Aorta (tissue), 5 donors: Measurements from ENCODE around the gene C1orf198. TPM values are rescaled to one million over a fixed set of nuclear protein-coding genes. Genes with fewer than 3 reads are reported as not detected.

Source experiments
- ATAC-seq: fragments of 200-7000 bp; cut with Tn5 transposase; one replicate; pipeline ENCODE4 v1.9.1; 2022; ENCODE audit warnings: moderate library complexity; ENCODE audit not compliant: low FRiP score
- DNase-seq, 2 donors: peaks; one replicate each; pipeline ENCODE4 v3.0.0-alpha.2; 2020
- H3K27ac ChIP-seq, 2 donors: one replicate each; pipeline ENCODE4 v1.5.1; 2013; ENCODE audit warnings: low read length in 2 of 2, mild to moderate bottlenecking in 2 of 2, moderate library complexity in 2 of 2, control low read depth in 1 of 2, inconsistent platforms in 1 of 2, low read depth in 1 of 2
- H3K27me3 ChIP-seq, 2 donors: one replicate each; pipeline ENCODE4 v1.6.1; 2013; ENCODE audit warnings: control low read depth in 1 of 2, low read length in 1 of 2, mild to moderate bottlenecking in 1 of 2, moderate library complexity in 1 of 2; ENCODE audit not compliant: insufficient read depth in 2 of 2, control insufficient read depth in 1 of 2
- H3K36me3 ChIP-seq, 2 donors: one replicate each; pipeline ENCODE4 v1.6.1; 2013; ENCODE audit warnings: control low read depth in 1 of 2, low read length in 1 of 2, mild to moderate bottlenecking in 1 of 2; ENCODE audit not compliant: insufficient read depth in 2 of 2, control insufficient read depth in 1 of 2
- H3K4me1 ChIP-seq, 2 donors: one replicate each; pipeline ENCODE4 v1.6.1; 2013; ENCODE audit warnings: low read length in 2 of 2, control low read depth in 1 of 2, mild to moderate bottlenecking in 1 of 2, moderate library complexity in 1 of 2; ENCODE audit not compliant: insufficient read depth in 2 of 2, control insufficient read depth in 1 of 2
- H3K4me3 ChIP-seq, 2 donors: one replicate each; pipeline ENCODE4 v1.5.1; 2013; ENCODE audit warnings: low read length in 2 of 2, control low read depth in 1 of 2, mild to moderate bottlenecking in 1 of 2
- H3K9me3 ChIP-seq: one replicate; pipeline ENCODE4 v1.6.1; 2013; ENCODE audit warnings: mild to moderate bottlenecking, low read length; ENCODE audit not compliant: control insufficient read depth
- WGBS, 2 donors: extraction: QIAGEN DNeasy Blood & Tissue Kit; methylation state at CpG; one replicate each; pipeline ENCODE4 v1.1.7; 2013; 5-methylcytosine and 5-hydroxymethylcytosine counted together
- intact Hi-C, 2 donors: fragments of 100-400 bp; cut with DNase I; formaldehyde crosslinking; loops; one replicate each; pipeline versions ENCODE4 v1.14.2 to v1.15.0; 2022
- polyA plus RNA-seq, 2 donors: library from polyadenylated mRNA; stranded (reverse); fragments of 200-250 nt; gene quantifications; one replicate each; pipeline ENCODE4 v1.2.3, GENCODE V29; 2013
- total RNA-seq, 2 donors: library from RNA; stranded (reverse); fragmentation: NEBNext Ultra II Directional; extraction: Animal tissue kit (Norgen Biotek cat#: 25700); gene quantifications; one replicate each; pipeline ENCODE4 v1.2.1, GENCODE V29; 2021
- donor health status: healthy with polysubstance abuse.
- donor health status: Bipolar disorder and iron deficiency.
- donor health status: DM: no; HTN: no; CAD: no.
- donor health status: DM: no; HTN: no; CAD: no.
- donor health status: DM: yes; HTN: yes; CAD: no.

C1orf198 gene
- total and polyA plus RNA-seq, 4 donors, result 61.2 to 172 (median 114) TPM

DNA sequence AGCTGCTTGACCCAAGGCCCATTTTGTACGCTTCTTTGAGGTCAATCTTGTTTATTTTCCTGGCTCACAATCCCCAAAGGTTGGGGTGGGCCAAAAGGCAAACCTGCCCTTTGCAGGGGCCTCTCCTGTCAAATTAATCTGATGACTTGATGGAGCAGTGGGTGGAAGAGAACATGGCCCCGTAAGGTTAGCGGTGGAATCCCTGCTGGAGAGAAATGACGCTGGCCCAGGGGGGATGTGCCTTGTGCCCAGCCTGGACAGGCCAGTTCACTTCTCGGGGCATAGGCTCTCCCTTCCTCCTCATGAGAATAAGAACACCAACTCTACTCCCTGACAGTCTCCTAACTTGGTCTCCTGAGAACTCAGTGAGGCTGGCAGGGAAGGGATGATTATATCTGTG is 40.5 kb downstream of the C1orf198 start:
- H3K4me3 ChIP-seq, result no peak overlapping the region
- no peak for DNase-seq
- no peaks in the 10 kb centered on the region for H3K9me3 ChIP-seq
- intact Hi-C loops, result loop anchor here in 1 of 2 donors (5.0 kb wide), 1 partner anchor 40 kb away; the partner anchor contains the start of gene C1orf198
- H3K36me3 ChIP-seq, result no peaks in the 10 kb centered on the region
- ATAC-seq, result no peak
- 39 to 44% methylated on average over 5 of the region's 5 CpGs for WGBS, 2 donors
- H3K27me3 ChIP-seq, result no peaks in the 10 kb centered on the region
- H3K4me1 ChIP-seq, result peaks cover 5 to 6% of the 10 kb centered on the region in 2 donors
- H3K27ac ChIP-seq, result peak overlapping the region; percentile 63 to 88

DNA sequence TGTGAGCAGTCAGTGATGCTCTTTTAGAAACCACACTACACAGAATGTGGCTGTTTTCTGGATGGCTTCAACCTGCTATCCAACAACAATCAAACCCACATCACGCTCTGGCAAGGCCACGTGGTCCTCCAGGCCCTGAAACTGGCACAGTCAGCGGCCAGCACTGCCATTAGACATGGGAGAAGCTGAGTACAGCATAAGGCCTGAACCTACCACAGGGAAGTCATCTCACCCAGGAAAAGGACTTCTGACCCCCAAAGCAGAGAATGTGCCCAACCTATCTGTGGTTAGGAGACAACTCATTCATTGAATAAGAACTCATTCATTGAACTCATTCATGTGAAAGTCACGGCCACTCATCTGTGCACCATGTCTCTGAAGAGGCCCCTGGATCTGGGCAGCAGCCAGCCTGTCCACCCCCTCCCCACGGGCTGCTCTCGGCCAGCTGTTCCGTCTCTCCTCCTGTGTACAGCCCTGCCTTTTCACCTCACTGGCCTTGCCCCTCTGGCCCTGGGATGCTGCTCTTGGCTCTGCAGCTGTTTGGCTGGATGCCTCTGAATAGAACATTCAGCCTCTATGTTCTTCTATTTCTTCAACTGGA is 41.1 kb downstream of the C1orf198 start:
- no peak overlapping the region for H3K4me3 ChIP-seq
- no peaks in the 10 kb centered on the region for H3K27me3 ChIP-seq
- WGBS, 2 donors, result 27 to 32% methylated on average over 7 of the region's 7 CpGs
- H3K4me1 ChIP-seq, result peaks cover 5 to 6% of the 10 kb centered on the region in 2 donors
- DNase-seq (no peak), ATAC-seq (peak; percentile 27)
- intact Hi-C loops, result loop anchor here in 1 of 2 donors (5.0 kb wide), 1 partner anchor 40 kb away; the partner anchor contains the start of gene C1orf198
- H3K36me3 ChIP-seq, result no peaks in the 10 kb centered on the region
- H3K9me3 ChIP-seq, result no peaks in the 10 kb centered on the region
- H3K27ac ChIP-seq, result peak overlapping the region in 1 of 2 donors; percentile 26

DNA sequence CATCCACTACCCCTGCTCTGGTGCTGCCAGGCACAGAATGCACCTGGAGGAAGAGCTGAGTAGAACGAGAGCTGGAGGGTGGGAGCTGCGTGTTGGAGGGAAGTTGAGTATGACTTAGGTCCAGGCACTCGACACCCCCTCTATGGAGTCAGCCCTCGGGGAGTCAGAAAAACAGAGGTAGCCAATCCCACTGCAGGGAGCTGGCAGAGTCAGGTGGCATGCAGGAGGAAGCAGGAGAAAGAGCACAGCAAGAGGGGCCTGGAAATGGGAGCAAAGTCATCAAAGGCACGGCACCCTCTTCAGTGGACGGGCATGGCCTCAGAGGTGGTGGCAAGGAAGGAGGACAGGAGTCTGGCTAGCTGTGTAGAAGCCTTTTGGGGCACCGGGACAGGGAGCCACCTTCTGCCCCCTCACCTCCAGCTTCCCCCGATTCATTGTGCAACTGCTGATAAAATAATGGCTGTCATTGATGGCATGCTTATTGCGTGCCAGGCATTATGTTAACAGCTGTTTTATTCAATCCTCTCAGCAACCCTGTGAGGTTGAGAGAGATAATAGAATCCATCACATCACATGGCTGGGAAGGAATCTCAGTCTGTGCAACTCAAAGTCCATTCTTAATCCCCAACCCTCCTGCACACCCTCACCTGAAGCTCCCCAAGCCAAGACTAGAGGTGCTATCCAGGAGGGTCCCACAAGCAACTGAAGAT is 42.0 kb downstream of the C1orf198 start:
- no peak for ATAC-seq
- no peak overlapping the region for H3K4me3 ChIP-seq
- 68 to 73% methylated on average over 9 of the region's 9 CpGs for WGBS, 2 donors
- no peaks in the 10 kb centered on the region for H3K27me3 ChIP-seq
- no peak for DNase-seq
- no peaks in the 10 kb centered on the region for H3K9me3 ChIP-seq
- H3K36me3 ChIP-seq, result no peaks in the 10 kb centered on the region
- intact Hi-C loops, result loop anchor here in 1 of 2 donors (5.0 kb wide), 1 partner anchor 41 kb away; the partner anchor contains the start of gene C1orf198
- peaks cover 0 to 6% of the 10 kb centered on the region in 2 donors for H3K4me1 ChIP-seq
- H3K27ac ChIP-seq, result peak overlapping the region; percentile 79 to 96

DNA sequence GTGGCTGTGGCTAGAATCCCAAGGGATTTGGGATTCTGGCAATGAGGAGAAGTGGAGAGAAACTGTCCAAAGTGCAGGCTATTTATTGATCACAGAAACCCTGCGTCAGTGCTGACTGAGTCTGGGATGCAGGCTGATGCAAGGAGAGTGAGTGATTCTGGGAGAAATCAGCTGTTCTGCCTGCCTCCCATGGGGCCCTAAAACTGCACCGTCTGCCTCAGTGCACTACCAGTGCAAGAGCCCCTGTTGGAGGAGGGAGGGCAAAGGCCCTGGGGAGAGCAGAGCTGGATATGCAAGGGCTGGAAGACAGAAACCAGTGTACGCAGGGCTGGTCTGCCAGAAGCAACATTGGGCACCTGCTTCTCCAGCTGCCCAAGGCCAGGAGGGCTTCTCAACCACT is 42.6 kb downstream of the C1orf198 start:
- peak overlapping the region; percentile 79 to 96 for H3K27ac ChIP-seq
- ATAC-seq (no peak), DNase-seq (no peak)
- H3K4me3 ChIP-seq, result no peak overlapping the region
- 4 to 5% methylated on average over 3 of the region's 3 CpGs for WGBS, 2 donors
- H3K9me3 ChIP-seq, result no peaks in the 10 kb centered on the region
- H3K36me3 ChIP-seq, result no peaks in the 10 kb centered on the region
- intact Hi-C loops, result loop anchor here (2.0 to 5.0 kb wide), 3 partner anchors 25 to 42 kb away; partner anchors contain the start of gene C1orf198 (in 1 of the 2)
- H3K4me1 ChIP-seq, result peaks cover 0 to 6% of the 10 kb centered on the region in 2 donors
- no peaks in the 10 kb centered on the region for H3K27me3 ChIP-seq

DNA sequence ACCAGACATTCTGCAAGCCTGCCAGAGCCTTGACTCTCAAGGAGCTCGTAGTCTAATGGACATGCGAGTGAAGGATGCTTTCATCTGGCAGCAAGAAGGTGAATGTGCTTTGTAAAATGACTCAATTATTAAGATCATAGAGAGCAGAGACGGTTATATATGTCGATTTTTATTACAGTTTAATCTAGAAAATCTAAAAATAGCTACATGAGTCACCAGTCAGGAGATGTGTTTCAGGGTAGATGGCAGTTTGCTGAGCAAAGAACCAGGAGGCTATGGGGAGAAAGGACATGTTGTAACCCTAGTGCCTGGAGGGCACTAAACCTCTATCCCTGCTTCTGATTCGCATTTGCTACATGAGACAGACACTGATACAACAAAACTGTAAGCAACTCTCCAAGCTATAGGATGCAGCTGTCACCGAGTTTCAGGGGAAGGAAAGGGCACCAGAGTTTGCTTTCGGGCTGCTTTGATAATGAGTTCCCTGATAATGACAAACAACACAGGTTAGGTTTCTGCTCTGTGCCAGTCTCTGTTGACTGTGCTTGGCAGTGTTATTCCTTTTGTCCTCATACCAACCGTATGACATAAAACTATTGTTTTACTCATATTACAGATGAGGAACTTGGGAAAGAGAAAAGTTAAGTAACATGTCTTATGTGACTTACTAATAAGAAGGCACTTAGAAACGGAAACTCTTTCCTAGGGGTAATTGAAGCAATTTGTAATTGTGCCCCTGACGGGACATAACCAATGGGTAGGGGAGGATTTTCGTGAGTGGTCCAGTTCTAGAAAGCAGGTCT is 43.2 kb downstream of the C1orf198 start:
- Histone ChIP-seq H3K27ac (peak overlapping the region; percentile 94 to 96), H3K9me3 (no peaks in the 10 kb centered on the region), H3K4me1 (peaks cover 0 to 6% of the 10 kb centered on the region in 2 donors), H3K36me3 (no peaks in the 10 kb centered on the region), H3K4me3 (no peak overlapping the region), H3K27me3 (no peaks in the 10 kb centered on the region)
- ATAC-seq (peak; percentile 65), DNase-seq (no peak)
- WGBS, 2 donors, result 5 to 6% methylated on average over 11 of the region's 11 CpGs
- intact Hi-C loops, result loop anchor here (2.0 to 5.0 kb wide), 3 partner anchors 26 to 42 kb away; partner anchors contain the start of gene C1orf198 (in 1 of the 2)

DNA sequence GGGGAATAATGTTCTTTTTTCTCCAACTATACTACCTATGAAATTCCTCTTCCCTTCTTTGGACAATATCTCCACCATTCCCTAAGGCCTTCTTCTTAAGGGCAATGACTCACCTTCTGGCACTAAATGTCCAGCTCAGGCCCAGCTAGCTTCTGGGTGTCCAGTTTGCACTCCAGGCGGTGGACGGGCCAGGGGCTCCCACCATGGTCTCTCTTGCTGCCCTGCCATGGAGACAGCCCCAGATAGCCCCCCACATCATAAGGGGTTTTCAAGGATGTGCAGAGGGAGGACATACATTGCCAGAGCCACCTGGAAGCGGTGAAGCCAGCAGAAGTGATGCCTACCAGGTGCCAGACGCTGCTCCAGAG is 43.8 kb downstream of the C1orf198 start:
- intact Hi-C loops, result loop anchor here in 1 of 2 donors (2.0 kb wide), 2 partner anchors 26 to 42 kb away; no protein-coding TSS in a partner anchor
- no peaks in the 10 kb centered on the region for H3K27me3 ChIP-seq
- peak in 1 of 2 donors; percentile 67 for DNase-seq
- no peaks in the 10 kb centered on the region for H3K36me3 ChIP-seq
- 15 to 19% methylated on average over 4 of the region's 4 CpGs for WGBS, 2 donors
- H3K4me1 ChIP-seq, result peaks cover 0 to 6% of the 10 kb centered on the region in 2 donors
- no peaks in the 10 kb centered on the region for H3K9me3 ChIP-seq
- peak overlapping the region; percentile 94 for H3K27ac ChIP-seq
- peak; percentile 62 for ATAC-seq
- H3K4me3 ChIP-seq, result no peak overlapping the region

DNA sequence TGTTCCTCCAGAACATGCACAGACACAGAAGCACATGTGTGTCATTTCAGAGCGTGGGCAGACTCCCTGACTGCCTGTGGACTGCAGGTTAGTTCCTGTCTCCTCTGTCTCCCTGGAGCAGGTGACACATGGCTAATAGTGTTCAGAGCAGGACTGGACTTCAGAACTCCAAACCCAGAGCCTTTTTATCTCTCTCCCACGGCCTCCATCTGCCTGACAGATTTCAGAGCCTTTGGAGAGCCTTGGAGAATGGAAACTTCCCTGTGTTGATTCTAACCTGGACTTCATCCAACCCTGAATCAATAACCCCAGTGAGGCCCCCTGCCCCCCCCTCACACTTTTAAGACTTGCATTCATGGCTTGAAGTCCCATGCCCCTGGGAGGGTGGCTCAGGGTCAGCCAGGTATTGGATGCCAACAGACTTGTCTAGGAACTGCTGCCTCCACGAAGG is 44.4 kb downstream of the C1orf198 start:
- intact Hi-C loops, result loop anchor here in 1 of 2 donors (2.0 kb wide), 2 partner anchors 27 to 43 kb away; no protein-coding TSS in a partner anchor
- Histone ChIP-seq H3K4me1 (peaks cover 0 to 6% of the 10 kb centered on the region in 2 donors), H3K27ac (peak overlapping the region; percentile 58 to 66), H3K36me3 (no peaks in the 10 kb centered on the region), H3K4me3 (no peak overlapping the region), H3K9me3 (no peaks in the 10 kb centered on the region), H3K27me3 (no peaks in the 10 kb centered on the region)
- no peak for DNase-seq
- WGBS, 2 donors, result 57 to 63% methylated on average over 3 of the region's 3 CpGs
- no peak for ATAC-seq

DNA sequence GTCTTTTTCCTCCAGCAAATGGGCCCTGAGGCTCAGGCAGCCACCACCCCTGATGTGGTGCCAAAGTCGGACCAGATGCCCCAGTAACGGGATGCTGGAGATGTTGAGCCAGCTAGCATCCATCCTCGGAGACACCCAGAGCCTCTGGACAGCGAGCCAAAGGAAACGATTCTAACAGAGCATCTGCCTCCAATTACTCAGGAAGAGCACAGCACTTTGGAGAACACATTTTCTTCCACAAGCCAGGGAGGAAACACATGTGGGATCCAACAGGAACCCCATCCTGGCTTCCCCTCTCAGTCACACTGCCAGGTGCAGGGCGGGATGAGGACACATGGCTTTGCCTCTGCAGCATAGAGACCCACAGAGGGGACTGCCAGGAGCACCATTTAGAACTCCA is 44.9 kb downstream of the C1orf198 start:
- no peaks in the 10 kb centered on the region for H3K36me3 ChIP-seq
- peaks cover 0 to 6% of the 10 kb centered on the region in 2 donors for H3K4me1 ChIP-seq
- H3K9me3 ChIP-seq, result no peaks in the 10 kb centered on the region
- DNase-seq (peak in 1 of 2 donors; percentile 71), ATAC-seq (no peak)
- no peaks in the 10 kb centered on the region for H3K27me3 ChIP-seq
- H3K4me3 ChIP-seq, result no peak overlapping the region
- peak overlapping the region in 1 of 2 donors; percentile 66 for H3K27ac ChIP-seq
- intact Hi-C loops, result no loop called here
- 67% methylated on average over 6 of the region's 6 CpGs for WGBS, 2 donors
